ENCODE data around the gene GPR142.

DNA sequence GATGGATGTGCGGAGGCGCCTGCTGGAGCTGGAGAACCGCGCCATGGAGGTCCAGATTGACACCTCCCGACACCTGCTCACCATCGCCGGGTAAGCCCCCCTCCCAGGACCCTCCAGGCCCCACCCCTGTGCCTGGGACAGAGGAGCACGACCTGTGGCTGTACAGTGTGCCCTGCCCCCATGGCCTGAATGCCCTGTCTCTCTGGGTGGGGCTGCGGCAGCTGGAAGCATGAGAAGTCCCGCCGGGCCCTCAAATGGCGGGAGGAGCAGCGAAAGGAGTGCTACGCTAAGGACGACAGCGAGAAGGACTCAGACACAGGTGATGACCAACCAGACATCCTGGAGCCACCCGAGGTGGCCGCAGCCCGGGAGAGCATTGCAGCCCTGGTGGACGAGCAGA lies 16.8 kb upstream of the GPR142 start:
- TF ChIP-seq, protein P1, sequence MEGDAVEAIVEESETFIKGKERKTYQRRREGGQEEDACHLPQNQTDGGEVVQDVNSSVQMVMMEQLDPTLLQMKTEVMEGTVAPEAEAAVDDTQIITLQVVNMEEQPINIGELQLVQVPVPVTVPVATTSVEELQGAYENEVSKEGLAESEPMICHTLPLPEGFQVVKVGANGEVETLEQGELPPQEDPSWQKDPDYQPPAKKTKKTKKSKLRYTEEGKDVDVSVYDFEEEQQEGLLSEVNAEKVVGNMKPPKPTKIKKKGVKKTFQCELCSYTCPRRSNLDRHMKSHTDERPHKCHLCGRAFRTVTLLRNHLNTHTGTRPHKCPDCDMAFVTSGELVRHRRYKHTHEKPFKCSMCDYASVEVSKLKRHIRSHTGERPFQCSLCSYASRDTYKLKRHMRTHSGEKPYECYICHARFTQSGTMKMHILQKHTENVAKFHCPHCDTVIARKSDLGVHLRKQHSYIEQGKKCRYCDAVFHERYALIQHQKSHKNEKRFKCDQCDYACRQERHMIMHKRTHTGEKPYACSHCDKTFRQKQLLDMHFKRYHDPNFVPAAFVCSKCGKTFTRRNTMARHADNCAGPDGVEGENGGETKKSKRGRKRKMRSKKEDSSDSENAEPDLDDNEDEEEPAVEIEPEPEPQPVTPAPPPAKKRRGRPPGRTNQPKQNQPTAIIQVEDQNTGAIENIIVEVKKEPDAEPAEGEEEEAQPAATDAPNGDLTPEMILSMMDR (IDR thresholded peaks at IDR 0.05): no peak
- no peak for TF ChIP-seq POLR2A (IDR thresholded peaks at IDR 0.05)
